GM21390 (cell line): ENCODE data around the gene NMT1.

Source experiments
- ATAC-seq: cut with Tn5 transposase; IDR thresholded peaks from one replicate; pipeline ENCODE4 v1.9.1; 2021; ENCODE audit not compliant: unreplicated experiment

The NMT1 gene

GRCh38 chr17:45149037-45149668 is 88.0 kb downstream of the NMT1 start:
- ATAC-seq: peak; percentile 33

GRCh38 chr17:45149669-45150664 is 88.8 kb downstream of the NMT1 start:
- no peak for ATAC-seq

GRCh38 chr17:45150911-45151809 is 90.0 kb downstream of the NMT1 start:
- no peak for ATAC-seq

GRCh38 chr17:45155029-45155428 is 93.9 kb downstream of the NMT1 start:
- ATAC-seq: no peak

- ATAC-seq: no peak
Measured at GRCh38 chr17:45155483-45155882, 94.4 kb downstream of the NMT1 start.

- no peak for ATAC-seq
Measured at GRCh38 chr17:45156242-45156641, 95.1 kb downstream of the NMT1 start.
